Natural killer cell (primary cell): ENCODE results near the gene KRTAP13-2. TPM values are rescaled to one million over a fixed set of nuclear protein-coding genes. Genes with fewer than 3 reads are reported as not detected.

Experiments
- ATAC-seq, 3 donors: fragments of 150-1000 bp in 2 of 3; fragments of 200-7000 bp in 1 of 3; cut with Tn5 transposase; 1 replicate in 1 of 3; 2 replicates in 2 of 3; pipeline ENCODE4 v1.10.0; 2021; ENCODE audit warnings: mild to moderate bottlenecking in 2 of 3, moderate library complexity in 2 of 3
- DNase-seq, 2 donors: peaks; one replicate each; pipeline versions ENCODE4 v3.0.0 to v3.0.0-alpha.2; 2013 to 2021; ENCODE audit warnings: mixed read lengths in 1 of 2
- H3K27ac ChIP-seq: one replicate; pipeline ENCODE4 v1.5.1; 2013; ENCODE audit warnings: mild to moderate bottlenecking, low read length
- H3K27me3 ChIP-seq: one replicate; pipeline ENCODE4 v1.6.1; 2013; ENCODE audit warnings: low read length; ENCODE audit not compliant: control insufficient read depth, insufficient read depth
- H3K36me3 ChIP-seq: one replicate; pipeline ENCODE4 v1.6.1; 2013; ENCODE audit warnings: low read length; ENCODE audit not compliant: control insufficient read depth, insufficient read depth
- H3K4me1 ChIP-seq: one replicate; pipeline ENCODE4 v1.6.1; 2013; ENCODE audit warnings: low read length; ENCODE audit not compliant: control insufficient read depth, insufficient read depth
- H3K4me3 ChIP-seq: one replicate; pipeline ENCODE4 v1.5.1; 2013; ENCODE audit warnings: low read length
- H3K9me3 ChIP-seq: one replicate; pipeline ENCODE4 v1.6.1; 2013; ENCODE audit warnings: low read length; ENCODE audit not compliant: control insufficient read depth, insufficient read depth
- H3K27ac Mint-ChIP-seq, 2 donors: one replicate each; pipeline ENCODE4 v1.8.0; 2022; ENCODE audit warnings: mild to moderate bottlenecking in 2 of 2, mixed read lengths in 2 of 2, moderate library complexity in 1 of 2
- H3K27me3 Mint-ChIP-seq, 2 donors: one replicate each; pipeline ENCODE4 v1.8.0; 2022; ENCODE audit warnings: low read depth in 2 of 2, mixed read lengths in 2 of 2
- H3K36me3 Mint-ChIP-seq: one replicate; pipeline ENCODE4 v1.8.0; 2022; ENCODE audit warnings: mixed read lengths
- H3K4me1 Mint-ChIP-seq, 2 donors: one replicate each; pipeline ENCODE4 v1.8.0; 2022; ENCODE audit warnings: mixed read lengths in 2 of 2
- H3K4me3 Mint-ChIP-seq: one replicate; pipeline ENCODE4 v1.8.0; 2022; ENCODE audit warnings: mild to moderate bottlenecking, moderate library complexity, mixed read lengths
- H3K9me3 Mint-ChIP-seq, 2 donors: one replicate each; pipeline ENCODE4 v1.8.0; 2022; ENCODE audit warnings: mixed read lengths in 2 of 2
- WGBS: methylation state at CpG from one replicate; pipeline ENCODE4 v1.1.7; 2013; ENCODE audit warnings: missing lambda C conversion rate; ENCODE audit not compliant: insufficient coverage; 5-methylcytosine and 5-hydroxymethylcytosine counted together
- intact Hi-C: fragments of 100-400 bp; cut with micrococcal nuclease; formaldehyde crosslinking; loops from one replicate; pipeline ENCODE4 v1.14.2; 2022
- total RNA-seq, 4 donors: library from RNA; stranded (reverse); fragments of 120-200 nt in 1 of 4; gene quantifications; one replicate each; pipeline versions ENCODE4 v1.2.3 to v1.2.4, GENCODE V29; 2013 to 2022
- TF ChIP-seq, protein P1 (sequence below): fragments of 200-600 bp; IDR thresholded peaks from one replicate; pipeline ENCODE4 v1.8.0; 2022; ENCODE audit warnings: antibody characterized with exemption

Gene KRTAP13-2
- total RNA-seq, 3 donors from 2014 or later (not counting 1 experiment from before 2014, with no cell fraction given), result not detected

DNA sequence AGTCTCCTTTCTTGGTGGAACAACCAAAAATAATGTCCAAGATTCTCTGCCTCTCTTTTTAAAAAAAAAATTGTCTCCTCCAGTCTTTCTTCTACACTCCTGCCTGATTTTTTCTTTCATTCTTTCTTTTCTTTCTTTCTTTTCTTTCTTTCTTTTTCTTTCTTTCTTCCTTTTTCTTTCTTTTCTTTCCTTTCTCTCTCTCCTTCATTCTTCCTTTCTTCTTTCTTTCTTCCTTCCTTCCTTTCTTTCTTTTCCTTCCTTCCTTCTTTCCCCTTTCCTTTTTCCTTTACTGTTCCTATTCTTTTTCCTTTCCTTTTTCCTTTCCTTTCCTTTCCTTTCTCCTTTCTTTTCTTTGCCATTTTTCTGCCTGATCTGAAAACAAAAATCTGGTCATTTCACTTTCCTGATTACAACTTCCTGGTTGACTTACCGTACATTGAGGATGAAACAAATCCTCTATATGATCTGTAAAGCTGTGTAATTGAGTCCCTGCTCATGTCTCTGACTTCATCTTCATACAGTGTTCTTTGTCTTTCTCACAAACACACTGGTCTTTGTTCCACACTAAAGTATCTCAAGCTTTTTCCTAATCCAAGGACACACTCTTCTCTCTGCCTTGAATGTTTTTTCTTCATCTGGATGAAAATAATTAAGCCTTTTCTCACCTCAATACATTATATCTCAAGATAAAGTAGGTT is 17.6 kb downstream of the KRTAP13-2 start:
- Mint-ChIP-seq H3K27me3 (no peaks in the 10 kb centered on the region), H3K4me1 (no peaks in the 10 kb centered on the region)
- no peaks in the 10 kb centered on the region for H3K27me3 ChIP-seq

DNA sequence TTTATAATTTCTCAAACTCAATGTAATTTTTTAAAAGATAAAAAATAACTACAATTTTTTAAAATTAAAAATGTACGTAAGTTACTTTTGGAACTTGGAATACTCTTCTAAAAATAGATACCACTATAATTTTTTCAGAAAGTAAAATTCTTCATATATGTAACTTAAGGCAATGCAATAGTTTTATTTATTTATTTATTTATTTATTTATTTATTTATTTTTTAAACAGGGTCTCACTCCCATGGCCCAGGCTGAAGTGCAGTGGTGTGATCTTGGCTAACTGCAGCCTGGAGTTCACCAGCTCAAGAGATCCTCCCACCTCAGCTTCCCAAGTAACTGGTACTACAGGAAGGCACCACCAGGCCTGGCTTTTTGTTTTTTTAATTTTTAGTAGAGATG is 20.5 kb downstream of the KRTAP13-2 start:
- WGBS, result no CpG with 5 or more reads among the region's 1 CpG
- no peak overlapping the region for H3K4me3 Mint-ChIP-seq
- TF ChIP-seq, protein P1, sequence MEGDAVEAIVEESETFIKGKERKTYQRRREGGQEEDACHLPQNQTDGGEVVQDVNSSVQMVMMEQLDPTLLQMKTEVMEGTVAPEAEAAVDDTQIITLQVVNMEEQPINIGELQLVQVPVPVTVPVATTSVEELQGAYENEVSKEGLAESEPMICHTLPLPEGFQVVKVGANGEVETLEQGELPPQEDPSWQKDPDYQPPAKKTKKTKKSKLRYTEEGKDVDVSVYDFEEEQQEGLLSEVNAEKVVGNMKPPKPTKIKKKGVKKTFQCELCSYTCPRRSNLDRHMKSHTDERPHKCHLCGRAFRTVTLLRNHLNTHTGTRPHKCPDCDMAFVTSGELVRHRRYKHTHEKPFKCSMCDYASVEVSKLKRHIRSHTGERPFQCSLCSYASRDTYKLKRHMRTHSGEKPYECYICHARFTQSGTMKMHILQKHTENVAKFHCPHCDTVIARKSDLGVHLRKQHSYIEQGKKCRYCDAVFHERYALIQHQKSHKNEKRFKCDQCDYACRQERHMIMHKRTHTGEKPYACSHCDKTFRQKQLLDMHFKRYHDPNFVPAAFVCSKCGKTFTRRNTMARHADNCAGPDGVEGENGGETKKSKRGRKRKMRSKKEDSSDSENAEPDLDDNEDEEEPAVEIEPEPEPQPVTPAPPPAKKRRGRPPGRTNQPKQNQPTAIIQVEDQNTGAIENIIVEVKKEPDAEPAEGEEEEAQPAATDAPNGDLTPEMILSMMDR, result no peak
- no peaks in the 10 kb centered on the region for H3K4me1 ChIP-seq
- intact Hi-C loops, result no loop called here
- ATAC-seq, result no peak
- H3K4me3 ChIP-seq, result no peak overlapping the region
- no peak overlapping the region for H3K27ac ChIP-seq
- H3K27me3 ChIP-seq, result no peaks in the 10 kb centered on the region
- H3K27me3 Mint-ChIP-seq, result no peaks in the 10 kb centered on the region
- H3K27ac Mint-ChIP-seq, result no peak overlapping the region
- no peaks in the 10 kb centered on the region for H3K36me3 Mint-ChIP-seq
- no peak for DNase-seq
- no peaks in the 10 kb centered on the region for H3K9me3 ChIP-seq
- H3K9me3 Mint-ChIP-seq, result peaks cover 11 to 14% of the 10 kb centered on the region in 2 donors
- H3K36me3 ChIP-seq, result no peaks in the 10 kb centered on the region
- no peaks in the 10 kb centered on the region for H3K4me1 Mint-ChIP-seq

More for the DNA sequence above, 17.6 kb downstream of the KRTAP13-2 start:
- no peaks in the 10 kb centered on the region for H3K4me1 ChIP-seq
- Mint-ChIP-seq H3K9me3 (peaks cover 8% of the 10 kb centered on the region in 2 donors), H3K4me3 (no peak overlapping the region), H3K27ac (no peak overlapping the region), H3K36me3 (no peaks in the 10 kb centered on the region)
- ATAC-seq (no peak), DNase-seq (no peak)
- no peak overlapping the region for H3K27ac ChIP-seq
- H3K9me3 ChIP-seq, result no peaks in the 10 kb centered on the region
- TF ChIP-seq, protein P1, result no peak
- no peaks in the 10 kb centered on the region for H3K36me3 ChIP-seq
- intact Hi-C loops, result no loop called here
- WGBS, result 64% methylated on average over 1 of the region's 1 CpG
- H3K4me3 ChIP-seq, result no peak overlapping the region

DNA sequence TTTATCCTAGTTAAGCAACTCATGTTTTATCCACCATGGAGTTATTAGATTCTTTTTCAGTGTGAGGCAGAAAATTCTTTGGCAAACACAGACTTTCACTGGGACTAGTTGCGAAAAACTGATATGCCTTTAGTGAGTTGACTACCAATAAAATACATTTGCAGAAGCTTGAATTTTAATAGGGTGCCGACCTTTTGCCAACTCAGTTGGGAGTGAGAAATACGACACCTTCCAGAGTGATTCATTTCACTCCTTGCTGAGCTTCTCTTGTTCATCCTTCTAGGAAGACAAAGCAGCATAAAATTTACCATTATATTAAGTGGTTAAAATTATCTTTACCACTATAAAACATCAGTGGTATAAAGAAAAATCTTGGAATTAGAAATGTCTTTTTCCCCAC is 22.5 kb downstream of the KRTAP13-2 start:
- Histone ChIP-seq H3K36me3 (no peaks in the 10 kb centered on the region), H3K9me3 (no peaks in the 10 kb centered on the region), H3K4me3 (no peak overlapping the region), H3K27ac (no peak overlapping the region), H3K4me1 (no peaks in the 10 kb centered on the region), H3K27me3 (no peaks in the 10 kb centered on the region)
- WGBS, result 65% methylated on average over 3 of the region's 3 CpGs
- Mint-ChIP-seq H3K27me3 (no peaks in the 10 kb centered on the region), H3K4me3 (no peak overlapping the region), H3K9me3 (peaks cover 6 to 9% of the 10 kb centered on the region in 2 donors), H3K27ac (no peak overlapping the region), H3K4me1 (no peaks in the 10 kb centered on the region), H3K36me3 (no peaks in the 10 kb centered on the region)
- intact Hi-C loops, result no loop called here
- ATAC-seq, result no peak
- TF ChIP-seq, protein P1, result no peak
- no peak for DNase-seq

DNA sequence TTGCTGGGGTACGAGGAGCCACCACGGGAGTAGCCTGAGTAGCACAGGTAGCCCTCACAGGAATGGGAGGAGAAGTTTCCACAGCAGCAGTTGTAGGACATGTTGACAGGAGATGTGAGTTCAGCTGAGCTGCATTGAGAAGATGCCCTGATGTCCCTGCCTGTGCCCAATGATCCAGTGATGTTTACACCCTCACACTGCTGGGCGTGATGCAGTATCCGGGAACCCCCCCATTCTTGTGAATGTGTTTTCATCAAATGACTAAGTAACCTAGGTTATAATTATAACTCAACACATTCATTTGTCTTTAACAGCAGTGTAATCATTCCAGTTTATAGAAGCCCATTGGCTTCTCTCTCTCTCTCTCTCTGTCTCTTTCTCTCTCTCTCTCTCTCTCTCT is 23.6 kb downstream of the KRTAP13-2 start, which contains the start of gene KRTAP23-1:
KRTAP23-1 (minus strand) TSS at position 101 of the 400 bp plus-strand sequence; CDS start at position 101, 0 bp downstream.
- 85% methylated on average over 4 of the region's 4 CpGs for WGBS
- Mint-ChIP-seq H3K27me3 (no peaks in the 10 kb centered on the region), H3K9me3 (peaks cover 2 to 6% of the 10 kb centered on the region in 2 donors), H3K4me1 (no peaks in the 10 kb centered on the region), H3K4me3 (no peak within 1 kb of the TSS), H3K27ac (no peak within 1 kb of the TSS), H3K36me3 (no peaks in the 10 kb centered on the region)
- no peak for DNase-seq
- no peaks in the 10 kb centered on the region for H3K4me1 ChIP-seq
- H3K9me3 ChIP-seq, result no peaks in the 10 kb centered on the region
- no peak for ATAC-seq
- H3K4me3 ChIP-seq, result no peak within 1 kb of the TSS
- intact Hi-C loops, result no loop called here
- no peaks in the 10 kb centered on the region for H3K36me3 ChIP-seq
- no peaks in the 10 kb centered on the region for H3K27me3 ChIP-seq
- TF ChIP-seq, protein P1, result no peak
- no peak within 1 kb of the TSS for H3K27ac ChIP-seq
